ENCODE data around the gene FARS2.

The FARS2 gene

GRCh38 chr6:5723841-5724691 is 462.8 kb downstream of the FARS2 start:
- Histone ChIP-seq H3K36me3 (ENCODE audit: control insufficient read depth, insufficient read depth, low read length) (no peaks in the 10 kb centered on the region), H3K9me3 (ENCODE audit: control insufficient read depth, low read length) (no peaks in the 10 kb centered on the region), H3K4me1 (ENCODE audit: control insufficient read depth, insufficient read depth, low read length, poor library complexity, severe bottlenecking) (no peaks in the 10 kb centered on the region), H3K27ac (ENCODE audit: low read depth, low read length, severe bottlenecking) (no peak overlapping the region), H3K4me3 (ENCODE audit: extremely low read depth, insufficient read depth, low read length, poor library complexity, severe bottlenecking) (no peak overlapping the region)
- 68 to 71% methylated on average over 17 to 20 of the region's 21 CpGs for WGBS, 2 experiments (ENCODE audit: insufficient coverage in 2 of 2)

GRCh38 chr6:5724911-5725310 is 463.6 kb downstream of the FARS2 start:
- 91 to 98% methylated on average over 9 of the region's 10 CpGs for WGBS, 2 experiments (ENCODE audit: insufficient coverage in 2 of 2)
- Histone ChIP-seq H3K4me1 (ENCODE audit: control insufficient read depth, insufficient read depth, low read length, poor library complexity, severe bottlenecking) (peaks cover 3% of the 10 kb centered on the region), H3K4me3 (ENCODE audit: extremely low read depth, insufficient read depth, low read length, poor library complexity, severe bottlenecking) (no peak overlapping the region), H3K9me3 (ENCODE audit: control insufficient read depth, low read length) (no peaks in the 10 kb centered on the region), H3K36me3 (ENCODE audit: control insufficient read depth, insufficient read depth, low read length) (no peaks in the 10 kb centered on the region), H3K27ac (ENCODE audit: low read depth, low read length, severe bottlenecking) (no peak overlapping the region)

GRCh38 chr6:5726976-5727718 is 465.8 kb downstream of the FARS2 start:
- 94 to 97% methylated on average over 17 of the region's 17 CpGs for WGBS, 2 experiments (ENCODE audit: insufficient coverage in 2 of 2)
- Histone ChIP-seq H3K27ac (ENCODE audit: low read depth, low read length, severe bottlenecking) (no peak overlapping the region), H3K9me3 (ENCODE audit: control insufficient read depth, low read length) (no peaks in the 10 kb centered on the region)

GRCh38 chr6:5728351-5729079 is 467.2 kb downstream of the FARS2 start:
- peaks cover 3% of the 10 kb centered on the region for H3K4me1 ChIP-seq (ENCODE audit: control insufficient read depth, insufficient read depth, low read length, poor library complexity, severe bottlenecking)
- no peaks in the 10 kb centered on the region for H3K36me3 ChIP-seq (ENCODE audit: control insufficient read depth, insufficient read depth, low read length)
- H3K27ac ChIP-seq (ENCODE audit: low read depth, low read length, severe bottlenecking), result no peak overlapping the region
- WGBS, 2 experiments (ENCODE audit: insufficient coverage in 2 of 2), result 89 to 92% methylated on average over 9 to 13 of the region's 16 CpGs
- H3K4me3 ChIP-seq (ENCODE audit: extremely low read depth, insufficient read depth, low read length, poor library complexity, severe bottlenecking), result no peak overlapping the region
- no peaks in the 10 kb centered on the region for H3K9me3 ChIP-seq (ENCODE audit: control insufficient read depth, low read length)

More at GRCh38 chr6:5726976-5727718, 465.8 kb downstream of the FARS2 start:
- H3K4me3 ChIP-seq (ENCODE audit: extremely low read depth, insufficient read depth, low read length, poor library complexity, severe bottlenecking), result no peak overlapping the region
- peaks cover 3% of the 10 kb centered on the region for H3K4me1 ChIP-seq (ENCODE audit: control insufficient read depth, insufficient read depth, low read length, poor library complexity, severe bottlenecking)
- no peaks in the 10 kb centered on the region for H3K36me3 ChIP-seq (ENCODE audit: control insufficient read depth, insufficient read depth, low read length)

- no peaks in the 10 kb centered on the region for H3K36me3 ChIP-seq (ENCODE audit: control insufficient read depth, insufficient read depth, low read length)
- no peaks in the 10 kb centered on the region for H3K9me3 ChIP-seq (ENCODE audit: control insufficient read depth, low read length)
- no peak overlapping the region for H3K4me3 ChIP-seq (ENCODE audit: extremely low read depth, insufficient read depth, low read length, poor library complexity, severe bottlenecking)
- 79 to 93% methylated on average over 2 to 7 of the region's 8 CpGs for WGBS, 2 experiments (ENCODE audit: insufficient coverage in 2 of 2)
- no peak overlapping the region for H3K27ac ChIP-seq (ENCODE audit: low read depth, low read length, severe bottlenecking)
- peaks cover 3% of the 10 kb centered on the region for H3K4me1 ChIP-seq (ENCODE audit: control insufficient read depth, insufficient read depth, low read length, poor library complexity, severe bottlenecking)
These were observed 467.7 kb downstream of the FARS2 start for GRCh38 chr6:5729080-5729434.

- H3K36me3 ChIP-seq (ENCODE audit: control insufficient read depth, insufficient read depth, low read length), result no peaks in the 10 kb centered on the region
- H3K4me1 ChIP-seq (ENCODE audit: control insufficient read depth, insufficient read depth, low read length, poor library complexity, severe bottlenecking), result peaks cover 3% of the 10 kb centered on the region
- no peak overlapping the region for H3K4me3 ChIP-seq (ENCODE audit: extremely low read depth, insufficient read depth, low read length, poor library complexity, severe bottlenecking)
- 97% methylated on average over 2 to 3 of the region's 4 CpGs for WGBS, 2 experiments (ENCODE audit: insufficient coverage in 2 of 2)
- H3K27ac ChIP-seq (ENCODE audit: low read depth, low read length, severe bottlenecking), result no peak overlapping the region
- H3K9me3 ChIP-seq (ENCODE audit: control insufficient read depth, low read length), result no peaks in the 10 kb centered on the region
These were observed 468.7 kb downstream of the FARS2 start for GRCh38 chr6:5729813-5730517.

- H3K27ac ChIP-seq (ENCODE audit: low read depth, low read length, severe bottlenecking), result no peak overlapping the region
- no peaks in the 10 kb centered on the region for H3K9me3 ChIP-seq (ENCODE audit: control insufficient read depth, low read length)
- H3K36me3 ChIP-seq (ENCODE audit: control insufficient read depth, insufficient read depth, low read length), result no peaks in the 10 kb centered on the region
- 89 to 95% methylated on average over 5 to 6 of the region's 8 CpGs for WGBS, 2 experiments (ENCODE audit: insufficient coverage in 2 of 2)
- H3K4me3 ChIP-seq (ENCODE audit: extremely low read depth, insufficient read depth, low read length, poor library complexity, severe bottlenecking), result no peak overlapping the region
- peaks cover 3% of the 10 kb centered on the region for H3K4me1 ChIP-seq (ENCODE audit: control insufficient read depth, insufficient read depth, low read length, poor library complexity, severe bottlenecking)
These were observed 469.4 kb downstream of the FARS2 start for GRCh38 chr6:5730585-5731263.

GRCh38 chr6:5731435-5731834 is 470.1 kb downstream of the FARS2 start:
- Histone ChIP-seq H3K4me1 (ENCODE audit: control insufficient read depth, insufficient read depth, low read length, poor library complexity, severe bottlenecking) (peaks cover 3% of the 10 kb centered on the region), H3K4me3 (ENCODE audit: extremely low read depth, insufficient read depth, low read length, poor library complexity, severe bottlenecking) (no peak overlapping the region), H3K9me3 (ENCODE audit: control insufficient read depth, low read length) (no peaks in the 10 kb centered on the region), H3K27ac (ENCODE audit: low read depth, low read length, severe bottlenecking) (no peak overlapping the region), H3K36me3 (ENCODE audit: control insufficient read depth, insufficient read depth, low read length) (no peaks in the 10 kb centered on the region)
- WGBS, 2 experiments (ENCODE audit: insufficient coverage in 2 of 2), result 86 to 94% methylated on average over 6 to 7 of the region's 7 CpGs

GRCh38 chr6:5732496-5732895 is 471.2 kb downstream of the FARS2 start:
- Histone ChIP-seq H3K9me3 (ENCODE audit: control insufficient read depth, low read length) (no peaks in the 10 kb centered on the region), H3K36me3 (ENCODE audit: control insufficient read depth, insufficient read depth, low read length) (no peaks in the 10 kb centered on the region), H3K4me1 (ENCODE audit: control insufficient read depth, insufficient read depth, low read length, poor library complexity, severe bottlenecking) (peaks cover 3% of the 10 kb centered on the region), H3K4me3 (ENCODE audit: extremely low read depth, insufficient read depth, low read length, poor library complexity, severe bottlenecking) (no peak overlapping the region), H3K27ac (ENCODE audit: low read depth, low read length, severe bottlenecking) (no peak overlapping the region)
- WGBS, 2 experiments (ENCODE audit: insufficient coverage in 2 of 2), result 91 to 93% methylated on average over 6 of the region's 6 CpGs

All from mesodermal cell (in vitro differentiated cells).